Panc1 (cell line): ENCODE data around the gene ROBO4.

Experiments
- TF ChIP-seq, protein P1 (sequence below): fragments of 450-650 bp; IDR thresholded peaks from 2 replicates; pipeline ENCODE4 v1.5.1; 2017; ENCODE audit warnings: mild to moderate bottlenecking
- TF ChIP-seq, protein P2 (sequence below), 2 experiments: IDR thresholded peaks; 2 replicates each; pipeline ENCODE4 v1.6.1; 2011 to 2012; ENCODE audit warnings: low read depth in 2 of 2, control low read depth in 1 of 2, low read length in 1 of 2, mild to moderate bottlenecking in 1 of 2, moderate library complexity in 1 of 2; ENCODE audit not compliant: insufficient read depth in 1 of 2

DNA sequence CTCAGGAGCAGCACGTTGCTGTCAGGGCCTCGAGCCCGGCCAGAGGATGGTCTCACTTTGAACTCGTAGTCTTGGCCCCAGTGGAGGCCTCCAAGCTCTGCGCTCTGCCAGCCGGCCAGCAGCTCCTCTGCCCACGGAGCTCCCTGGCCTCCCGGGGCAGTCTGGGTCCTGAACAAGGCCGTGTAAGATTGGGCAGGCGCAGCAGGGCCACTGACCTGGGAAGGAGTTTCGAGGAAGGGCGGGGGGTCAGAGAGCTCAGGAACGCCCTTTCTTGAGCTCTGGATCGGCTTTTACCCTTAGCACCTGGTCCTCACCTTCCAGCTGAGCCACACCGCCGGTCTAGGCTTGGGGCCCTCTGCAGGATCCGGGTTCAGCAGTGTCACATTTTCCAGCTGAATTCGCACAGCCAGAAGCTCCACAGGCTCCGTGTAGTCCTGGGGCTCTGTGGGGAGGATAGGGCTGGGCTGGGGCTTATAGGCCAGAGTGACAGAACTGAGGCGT lies 2.1 kb downstream of the ROBO4 start:
- TF ChIP-seq, protein P1, sequence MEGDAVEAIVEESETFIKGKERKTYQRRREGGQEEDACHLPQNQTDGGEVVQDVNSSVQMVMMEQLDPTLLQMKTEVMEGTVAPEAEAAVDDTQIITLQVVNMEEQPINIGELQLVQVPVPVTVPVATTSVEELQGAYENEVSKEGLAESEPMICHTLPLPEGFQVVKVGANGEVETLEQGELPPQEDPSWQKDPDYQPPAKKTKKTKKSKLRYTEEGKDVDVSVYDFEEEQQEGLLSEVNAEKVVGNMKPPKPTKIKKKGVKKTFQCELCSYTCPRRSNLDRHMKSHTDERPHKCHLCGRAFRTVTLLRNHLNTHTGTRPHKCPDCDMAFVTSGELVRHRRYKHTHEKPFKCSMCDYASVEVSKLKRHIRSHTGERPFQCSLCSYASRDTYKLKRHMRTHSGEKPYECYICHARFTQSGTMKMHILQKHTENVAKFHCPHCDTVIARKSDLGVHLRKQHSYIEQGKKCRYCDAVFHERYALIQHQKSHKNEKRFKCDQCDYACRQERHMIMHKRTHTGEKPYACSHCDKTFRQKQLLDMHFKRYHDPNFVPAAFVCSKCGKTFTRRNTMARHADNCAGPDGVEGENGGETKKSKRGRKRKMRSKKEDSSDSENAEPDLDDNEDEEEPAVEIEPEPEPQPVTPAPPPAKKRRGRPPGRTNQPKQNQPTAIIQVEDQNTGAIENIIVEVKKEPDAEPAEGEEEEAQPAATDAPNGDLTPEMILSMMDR, result no peak
- TF ChIP-seq, protein P2, sequence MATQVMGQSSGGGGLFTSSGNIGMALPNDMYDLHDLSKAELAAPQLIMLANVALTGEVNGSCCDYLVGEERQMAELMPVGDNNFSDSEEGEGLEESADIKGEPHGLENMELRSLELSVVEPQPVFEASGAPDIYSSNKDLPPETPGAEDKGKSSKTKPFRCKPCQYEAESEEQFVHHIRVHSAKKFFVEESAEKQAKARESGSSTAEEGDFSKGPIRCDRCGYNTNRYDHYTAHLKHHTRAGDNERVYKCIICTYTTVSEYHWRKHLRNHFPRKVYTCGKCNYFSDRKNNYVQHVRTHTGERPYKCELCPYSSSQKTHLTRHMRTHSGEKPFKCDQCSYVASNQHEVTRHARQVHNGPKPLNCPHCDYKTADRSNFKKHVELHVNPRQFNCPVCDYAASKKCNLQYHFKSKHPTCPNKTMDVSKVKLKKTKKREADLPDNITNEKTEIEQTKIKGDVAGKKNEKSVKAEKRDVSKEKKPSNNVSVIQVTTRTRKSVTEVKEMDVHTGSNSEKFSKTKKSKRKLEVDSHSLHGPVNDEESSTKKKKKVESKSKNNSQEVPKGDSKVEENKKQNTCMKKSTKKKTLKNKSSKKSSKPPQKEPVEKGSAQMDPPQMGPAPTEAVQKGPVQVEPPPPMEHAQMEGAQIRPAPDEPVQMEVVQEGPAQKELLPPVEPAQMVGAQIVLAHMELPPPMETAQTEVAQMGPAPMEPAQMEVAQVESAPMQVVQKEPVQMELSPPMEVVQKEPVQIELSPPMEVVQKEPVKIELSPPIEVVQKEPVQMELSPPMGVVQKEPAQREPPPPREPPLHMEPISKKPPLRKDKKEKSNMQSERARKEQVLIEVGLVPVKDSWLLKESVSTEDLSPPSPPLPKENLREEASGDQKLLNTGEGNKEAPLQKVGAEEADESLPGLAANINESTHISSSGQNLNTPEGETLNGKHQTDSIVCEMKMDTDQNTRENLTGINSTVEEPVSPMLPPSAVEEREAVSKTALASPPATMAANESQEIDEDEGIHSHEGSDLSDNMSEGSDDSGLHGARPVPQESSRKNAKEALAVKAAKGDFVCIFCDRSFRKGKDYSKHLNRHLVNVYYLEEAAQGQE (IDR thresholded peaks at IDR 0.05; ENCODE audit: insufficient read depth in 1 of 2, low read depth in 2 of 2, low read length in 1 of 2), result no peak
